Measurements from ENCODE around the gene BRD7. TPM values are rescaled to one million over a fixed set of nuclear protein-coding genes. Genes with fewer than 3 reads are reported as not detected.

BRD7 gene
- total and polyA plus RNA-seq, 2 of the 13 experiments (the other 11 are each of a cell fraction or from before 2014, with no cell fraction given), result 82.3 to 149 TPM

DNA sequence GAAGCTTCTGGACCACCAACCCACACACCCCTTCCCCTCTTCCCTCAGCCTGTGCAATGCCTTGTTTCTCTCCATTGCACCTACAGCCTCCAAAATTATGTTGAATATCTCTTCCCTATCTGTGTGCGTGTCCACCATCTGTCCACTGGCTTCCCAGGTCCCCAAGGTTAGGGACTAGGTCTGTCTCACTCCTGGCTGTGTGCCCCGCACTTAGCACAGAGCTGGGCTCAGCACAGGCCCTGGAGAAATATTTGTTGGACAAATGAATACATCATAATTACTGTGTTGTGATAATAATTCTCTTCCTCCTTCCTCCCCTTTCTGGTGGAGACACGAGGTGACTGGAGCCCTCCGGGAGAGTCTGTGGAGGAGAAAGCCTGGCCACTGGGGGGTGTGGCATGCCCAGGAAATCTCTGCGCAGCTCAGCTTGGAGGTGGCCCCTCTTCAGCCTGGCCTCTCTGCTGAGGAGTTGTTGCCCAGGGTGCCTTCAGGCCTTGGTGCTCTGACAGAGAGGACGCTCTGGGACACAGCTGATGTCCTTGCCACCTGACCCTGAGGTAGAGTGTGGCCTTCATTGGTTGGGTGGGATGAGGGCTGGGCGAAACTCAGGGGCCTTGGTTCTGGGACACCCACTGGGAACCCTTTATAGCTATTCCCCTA lies 3.3 kb upstream of the BRD7 start (continued):
- TF ChIP-seq, protein P1, sequence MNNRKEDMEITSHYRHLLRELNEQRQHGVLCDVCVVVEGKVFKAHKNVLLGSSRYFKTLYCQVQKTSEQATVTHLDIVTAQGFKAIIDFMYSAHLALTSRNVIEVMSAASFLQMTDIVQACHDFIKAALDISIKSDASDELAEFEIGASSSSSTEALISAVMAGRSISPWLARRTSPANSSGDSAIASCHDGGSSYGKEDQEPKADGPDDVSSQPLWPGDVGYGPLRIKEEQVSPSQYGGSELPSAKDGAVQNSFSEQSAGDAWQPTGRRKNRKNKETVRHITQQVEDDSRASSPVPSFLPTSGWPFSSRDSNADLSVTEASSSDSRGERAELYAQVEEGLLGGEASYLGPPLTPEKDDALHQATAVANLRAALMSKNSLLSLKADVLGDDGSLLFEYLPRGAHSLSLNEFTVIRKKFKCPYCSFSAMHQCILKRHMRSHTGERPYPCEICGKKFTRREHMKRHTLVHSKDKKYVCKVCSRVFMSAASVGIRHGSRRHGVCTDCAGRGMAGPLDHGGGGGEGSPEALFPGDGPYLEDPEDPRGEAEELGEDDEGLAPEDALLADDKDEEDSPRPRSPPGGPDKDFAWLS (CRISPR knock-in tag; IDR thresholded peaks at IDR 0.05; ENCODE audit: borderline replicate concordance), result no peak
- no peak for TF ChIP-seq IKZF1 (IDR thresholded peaks at IDR 0.05)
- 0 out of 2 replicates have a peak, but pooled peaks have one; percentile 28 for TF ChIP-seq MIER2 (CRISPR knock-in tag; IDR thresholded peaks at IDR 0.05)
- TF ChIP-seq HMG20A (CRISPR knock-in tag; IDR thresholded peaks at IDR 0.05; ENCODE audit: borderline replicate concordance), result no peak
- no peak for TF ChIP-seq PCBP1 (IDR thresholded peaks at IDR 0.05; ENCODE audit: borderline replicate concordance, low read depth, low read length)
- TF ChIP-seq, protein P2, sequence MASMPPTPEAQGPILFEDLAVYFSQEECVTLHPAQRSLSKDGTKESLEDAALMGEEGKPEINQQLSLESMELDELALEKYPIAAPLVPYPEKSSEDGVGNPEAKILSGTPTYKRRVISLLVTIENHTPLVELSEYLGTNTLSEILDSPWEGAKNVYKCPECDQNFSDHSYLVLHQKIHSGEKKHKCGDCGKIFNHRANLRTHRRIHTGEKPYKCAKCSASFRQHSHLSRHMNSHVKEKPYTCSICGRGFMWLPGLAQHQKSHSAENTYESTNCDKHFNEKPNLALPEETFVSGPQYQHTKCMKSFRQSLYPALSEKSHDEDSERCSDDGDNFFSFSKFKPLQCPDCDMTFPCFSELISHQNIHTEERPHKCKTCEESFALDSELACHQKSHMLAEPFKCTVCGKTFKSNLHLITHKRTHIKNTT (CRISPR knock-in tag; IDR thresholded peaks at IDR 0.05), result no peak
- no peak for TF ChIP-seq MLLT10 (CRISPR knock-in tag; IDR thresholded peaks at IDR 0.05)
- no peak for TF ChIP-seq NR1H2 (CRISPR knock-in tag; IDR thresholded peaks at IDR 0.05; ENCODE audit: borderline replicate concordance, low read depth)
- TF ChIP-seq ZNF383 (CRISPR knock-in tag; IDR thresholded peaks at IDR 0.05; ENCODE audit: borderline replicate concordance), result no peak
- TF ChIP-seq EP300 (IDR thresholded peaks at IDR 0.05; ENCODE audit: low read depth in 2 of 2, low read length in 2 of 2), result no peak
- no peak for TF ChIP-seq EP300 (CRISPR knock-in tag; IDR thresholded peaks at IDR 0.05; ENCODE audit: borderline replicate concordance)
- TF ChIP-seq PHB2 (IDR thresholded peaks at IDR 0.05; ENCODE audit: partially characterized antibody), result no peak
- no peak for TF ChIP-seq ZNF256 (CRISPR knock-in tag; conservative IDR thresholded peaks at IDR 0.05)
- no peak for TF ChIP-seq ZNF101 (CRISPR knock-in tag; IDR thresholded peaks at IDR 0.05; ENCODE audit: borderline replicate concordance, low read depth)
- TF ChIP-seq, protein P3, sequence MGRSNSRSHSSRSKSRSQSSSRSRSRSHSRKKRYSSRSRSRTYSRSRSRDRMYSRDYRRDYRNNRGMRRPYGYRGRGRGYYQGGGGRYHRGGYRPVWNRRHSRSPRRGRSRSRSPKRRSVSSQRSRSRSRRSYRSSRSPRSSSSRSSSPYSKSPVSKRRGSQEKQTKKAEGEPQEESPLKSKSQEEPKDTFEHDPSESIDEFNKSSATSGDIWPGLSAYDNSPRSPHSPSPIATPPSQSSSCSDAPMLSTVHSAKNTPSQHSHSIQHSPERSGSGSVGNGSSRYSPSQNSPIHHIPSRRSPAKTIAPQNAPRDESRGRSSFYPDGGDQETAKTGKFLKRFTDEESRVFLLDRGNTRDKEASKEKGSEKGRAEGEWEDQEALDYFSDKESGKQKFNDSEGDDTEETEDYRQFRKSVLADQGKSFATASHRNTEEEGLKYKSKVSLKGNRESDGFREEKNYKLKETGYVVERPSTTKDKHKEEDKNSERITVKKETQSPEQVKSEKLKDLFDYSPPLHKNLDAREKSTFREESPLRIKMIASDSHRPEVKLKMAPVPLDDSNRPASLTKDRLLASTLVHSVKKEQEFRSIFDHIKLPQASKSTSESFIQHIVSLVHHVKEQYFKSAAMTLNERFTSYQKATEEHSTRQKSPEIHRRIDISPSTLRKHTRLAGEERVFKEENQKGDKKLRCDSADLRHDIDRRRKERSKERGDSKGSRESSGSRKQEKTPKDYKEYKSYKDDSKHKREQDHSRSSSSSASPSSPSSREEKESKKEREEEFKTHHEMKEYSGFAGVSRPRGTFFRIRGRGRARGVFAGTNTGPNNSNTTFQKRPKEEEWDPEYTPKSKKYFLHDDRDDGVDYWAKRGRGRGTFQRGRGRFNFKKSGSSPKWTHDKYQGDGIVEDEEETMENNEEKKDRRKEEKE (IDR thresholded peaks at IDR 0.05), result no peak
- no peak for TF ChIP-seq RBM22 (optimal IDR thresholded peaks at IDR 0.05; ENCODE audit: low read length)
- TF ChIP-seq ETV6 (CRISPR knock-in tag; conservative IDR thresholded peaks at IDR 0.05), result no peak
- no peak for TF ChIP-seq AGO2 (optimal IDR thresholded peaks at IDR 0.05; ENCODE audit: low read depth, low read length)
- no peak for TF ChIP-seq HMG20B (CRISPR knock-in tag; conservative IDR thresholded peaks at IDR 0.05)
- TF ChIP-seq ZNF556 (CRISPR knock-in tag; IDR thresholded peaks at IDR 0.05; ENCODE audit: borderline replicate concordance), result no peak
- no peak for TF ChIP-seq SOX6 (IDR thresholded peaks at IDR 0.05)
- TF ChIP-seq SOX6 (CRISPR knock-in tag; IDR thresholded peaks at IDR 0.05), result 0 out of 2 replicates have a peak, but pooled peaks have one; percentile 9
- TF ChIP-seq, protein P4, sequence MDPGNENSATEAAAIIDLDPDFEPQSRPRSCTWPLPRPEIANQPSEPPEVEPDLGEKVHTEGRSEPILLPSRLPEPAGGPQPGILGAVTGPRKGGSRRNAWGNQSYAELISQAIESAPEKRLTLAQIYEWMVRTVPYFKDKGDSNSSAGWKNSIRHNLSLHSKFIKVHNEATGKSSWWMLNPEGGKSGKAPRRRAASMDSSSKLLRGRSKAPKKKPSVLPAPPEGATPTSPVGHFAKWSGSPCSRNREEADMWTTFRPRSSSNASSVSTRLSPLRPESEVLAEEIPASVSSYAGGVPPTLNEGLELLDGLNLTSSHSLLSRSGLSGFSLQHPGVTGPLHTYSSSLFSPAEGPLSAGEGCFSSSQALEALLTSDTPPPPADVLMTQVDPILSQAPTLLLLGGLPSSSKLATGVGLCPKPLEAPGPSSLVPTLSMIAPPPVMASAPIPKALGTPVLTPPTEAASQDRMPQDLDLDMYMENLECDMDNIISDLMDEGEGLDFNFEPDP (CRISPR knock-in tag; conservative IDR thresholded peaks at IDR 0.05), result no peak
- TF ChIP-seq ZNF33A (CRISPR knock-in tag; IDR thresholded peaks at IDR 0.05; ENCODE audit: borderline replicate concordance), result no peak

Measured in HepG2 (cell line).